ENCODE measurements around the gene NUAK1.

NUAK1 gene

DNA sequence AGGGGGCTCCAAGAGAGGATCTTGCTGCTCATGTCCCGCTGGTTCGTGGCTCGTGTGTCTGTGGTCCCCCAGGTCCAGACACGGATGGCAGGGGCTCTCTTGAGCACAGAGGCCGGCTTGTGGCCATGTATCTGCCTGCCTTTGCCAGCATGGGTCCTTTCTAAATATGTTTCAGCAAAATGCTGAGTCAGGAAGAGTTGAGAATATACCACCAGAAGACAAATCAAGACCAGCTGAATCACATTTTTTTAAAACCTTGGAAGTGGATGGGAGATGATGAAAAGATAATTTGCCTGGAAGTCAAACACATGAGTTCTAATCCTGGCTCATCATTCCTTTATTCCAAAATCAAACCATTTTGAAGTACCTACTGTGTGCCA, 58.0 kb downstream of the NUAK1 start:
- TF ChIP-seq, protein P1, sequence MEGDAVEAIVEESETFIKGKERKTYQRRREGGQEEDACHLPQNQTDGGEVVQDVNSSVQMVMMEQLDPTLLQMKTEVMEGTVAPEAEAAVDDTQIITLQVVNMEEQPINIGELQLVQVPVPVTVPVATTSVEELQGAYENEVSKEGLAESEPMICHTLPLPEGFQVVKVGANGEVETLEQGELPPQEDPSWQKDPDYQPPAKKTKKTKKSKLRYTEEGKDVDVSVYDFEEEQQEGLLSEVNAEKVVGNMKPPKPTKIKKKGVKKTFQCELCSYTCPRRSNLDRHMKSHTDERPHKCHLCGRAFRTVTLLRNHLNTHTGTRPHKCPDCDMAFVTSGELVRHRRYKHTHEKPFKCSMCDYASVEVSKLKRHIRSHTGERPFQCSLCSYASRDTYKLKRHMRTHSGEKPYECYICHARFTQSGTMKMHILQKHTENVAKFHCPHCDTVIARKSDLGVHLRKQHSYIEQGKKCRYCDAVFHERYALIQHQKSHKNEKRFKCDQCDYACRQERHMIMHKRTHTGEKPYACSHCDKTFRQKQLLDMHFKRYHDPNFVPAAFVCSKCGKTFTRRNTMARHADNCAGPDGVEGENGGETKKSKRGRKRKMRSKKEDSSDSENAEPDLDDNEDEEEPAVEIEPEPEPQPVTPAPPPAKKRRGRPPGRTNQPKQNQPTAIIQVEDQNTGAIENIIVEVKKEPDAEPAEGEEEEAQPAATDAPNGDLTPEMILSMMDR (IDR thresholded peaks at IDR 0.05; ENCODE audit: extremely low read depth, missing control alignments): no peak
- no peak for DNase-seq (ENCODE audit: low spot score)

DNA sequence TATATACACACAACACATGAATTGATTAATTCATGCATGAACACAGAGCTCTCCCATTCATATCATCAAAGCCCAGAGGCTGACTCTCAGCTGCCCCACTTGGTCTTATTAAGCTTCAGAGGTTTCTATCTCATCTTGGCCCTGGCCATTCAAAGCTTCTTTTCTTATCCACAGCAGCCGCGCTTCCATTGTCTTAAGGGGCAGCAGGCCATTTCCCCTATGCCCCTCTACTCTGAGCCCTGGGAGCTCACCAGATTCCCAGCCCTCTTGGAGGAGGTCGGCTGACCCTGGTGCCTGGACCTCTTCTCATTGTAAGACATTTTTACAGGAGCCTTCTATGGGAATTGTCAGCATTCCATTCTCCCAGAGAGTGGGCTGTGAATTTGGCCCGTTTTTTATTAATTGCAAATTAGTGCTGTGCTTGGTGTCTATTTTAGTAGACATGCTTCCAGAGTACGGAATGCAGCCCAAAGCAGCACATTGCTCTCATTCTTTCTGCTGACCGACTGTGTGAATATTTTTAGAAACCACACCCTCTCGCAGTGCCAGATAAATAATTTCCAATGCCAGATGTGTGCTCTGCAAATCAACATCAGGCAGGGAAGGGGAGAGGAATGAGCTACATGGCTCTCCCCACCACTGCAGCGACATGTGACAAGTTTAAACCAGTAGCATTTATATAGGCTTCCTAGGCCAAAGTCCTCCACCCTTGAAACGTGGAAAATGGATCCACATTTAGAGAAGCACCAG, 58.5 kb downstream of the NUAK1 start:
- DNase-seq (ENCODE audit: low spot score): no peak
- TF ChIP-seq, protein P1 (IDR thresholded peaks at IDR 0.05; ENCODE audit: extremely low read depth, missing control alignments): no peak

DNA sequence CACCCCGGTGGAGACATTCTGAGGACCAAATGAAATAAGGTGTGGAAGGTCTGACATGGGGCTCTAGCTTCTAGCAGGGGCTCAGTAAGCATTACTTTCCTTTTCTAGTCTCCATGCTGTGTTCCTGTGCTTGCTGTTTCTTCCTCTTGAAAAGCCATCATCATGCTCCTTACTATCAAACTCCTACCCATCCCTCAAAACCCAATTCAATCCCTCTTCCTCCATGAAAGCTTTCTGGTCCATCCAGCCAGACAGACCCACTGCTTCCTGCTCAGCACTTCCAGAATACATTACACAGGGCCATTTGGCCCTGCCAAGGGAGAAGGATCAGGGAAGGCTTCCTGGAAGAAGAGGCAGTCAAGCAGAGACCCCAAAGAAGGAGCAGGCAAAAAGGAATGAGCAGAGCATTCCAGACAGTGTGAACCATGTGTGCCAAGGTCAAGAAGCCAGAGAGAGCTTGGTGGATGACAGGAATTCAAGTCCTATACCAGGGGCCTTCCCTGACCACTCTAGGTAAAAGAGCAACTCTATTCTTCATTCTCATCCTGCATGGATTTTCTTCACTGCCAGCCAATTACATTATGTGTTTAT, 59.5 kb downstream of the NUAK1 start:
- TF ChIP-seq, protein P1 (IDR thresholded peaks at IDR 0.05; ENCODE audit: extremely low read depth, missing control alignments): no peak
- no peak for DNase-seq (ENCODE audit: low spot score)

DNA sequence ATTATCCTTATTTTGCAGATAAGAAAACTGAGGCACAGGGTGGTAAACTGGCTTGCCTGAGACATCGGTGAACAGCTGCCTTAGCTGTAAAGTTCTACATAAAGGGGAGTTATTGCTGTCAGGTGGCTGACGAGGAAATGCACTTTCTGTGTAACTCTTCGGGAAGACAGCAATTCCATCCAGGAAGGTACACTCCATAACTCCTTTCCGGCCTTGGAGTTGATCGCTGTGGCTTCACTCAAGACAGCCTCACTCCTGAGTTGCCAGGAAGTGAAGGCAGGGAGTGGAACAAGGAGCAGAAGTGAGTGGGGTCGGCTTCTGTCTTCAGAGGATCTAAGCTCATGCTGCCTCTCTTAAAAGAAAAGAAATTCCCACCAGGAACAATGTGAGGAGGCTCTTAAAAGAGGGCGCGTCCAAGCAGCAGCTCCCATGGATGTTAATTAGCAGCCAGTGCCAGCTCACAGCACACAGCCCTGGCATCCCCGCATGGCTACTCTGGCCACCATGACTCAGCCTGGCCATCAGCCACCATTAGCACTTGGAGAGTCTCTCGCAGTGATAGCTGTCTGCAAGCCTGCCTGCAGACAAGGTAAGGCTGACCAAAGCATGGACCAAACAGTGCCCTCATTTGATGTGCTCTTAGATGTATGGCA, 60.3 kb downstream of the NUAK1 start:
- DNase-seq (ENCODE audit: low spot score): no peak
- TF ChIP-seq, protein P1 (IDR thresholded peaks at IDR 0.05; ENCODE audit: extremely low read depth, missing control alignments): no peak

DNA sequence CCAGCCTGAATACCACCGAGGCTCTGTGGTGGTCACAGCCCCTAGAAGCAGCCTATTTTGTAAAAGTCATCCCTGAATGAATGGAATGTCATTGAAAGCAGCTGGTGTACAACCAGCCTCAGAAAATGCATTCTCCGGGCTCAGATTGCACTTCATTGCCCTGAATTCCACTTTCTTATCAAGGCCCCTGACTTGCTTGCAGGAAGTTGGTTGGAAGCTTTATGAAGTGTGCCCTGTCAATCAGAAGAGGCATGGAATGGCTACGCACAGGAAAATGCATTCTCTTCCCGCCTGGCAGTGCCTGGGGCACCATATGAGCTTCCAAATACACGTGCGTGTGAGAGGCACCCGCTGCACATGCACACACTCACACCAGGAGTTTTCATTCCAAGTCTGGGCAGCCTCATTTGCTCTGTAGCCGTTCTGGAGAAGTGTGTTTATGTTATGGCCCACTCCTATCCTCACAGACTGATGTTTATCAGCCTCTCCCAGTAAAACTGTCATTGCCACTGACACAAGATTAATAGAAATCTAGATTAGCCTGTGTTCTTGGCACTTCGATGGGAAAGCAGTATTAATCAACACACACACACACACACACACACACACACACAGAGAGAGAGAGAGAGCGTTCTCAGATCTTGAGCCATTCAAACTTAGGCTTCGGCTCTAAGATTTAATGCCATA, 63.9 kb downstream of the NUAK1 start:
- DNase-seq (ENCODE audit: low spot score): no peak
- TF ChIP-seq, protein P1 (IDR thresholded peaks at IDR 0.05; ENCODE audit: extremely low read depth, missing control alignments): no peak

DNA sequence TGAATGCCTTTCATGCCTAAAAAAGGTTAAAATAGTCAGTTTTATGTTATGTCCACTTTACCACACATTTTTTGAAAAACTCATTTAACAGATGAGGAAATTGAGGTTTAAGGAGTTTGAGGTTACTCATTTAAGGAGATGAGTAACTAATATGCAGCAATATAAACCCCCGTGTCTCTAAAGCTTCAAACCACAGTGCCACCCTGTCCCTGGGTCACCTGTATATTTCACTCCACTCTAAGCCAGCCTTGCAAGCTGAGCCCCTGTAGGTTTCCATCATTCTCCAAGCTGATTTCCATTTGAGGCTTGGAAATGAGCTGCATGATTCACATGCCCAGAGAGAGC, 64.4 kb downstream of the NUAK1 start:
- no peak for DNase-seq (ENCODE audit: low spot score)
- TF ChIP-seq, protein P1 (IDR thresholded peaks at IDR 0.05; ENCODE audit: extremely low read depth, missing control alignments): no peak

DNA sequence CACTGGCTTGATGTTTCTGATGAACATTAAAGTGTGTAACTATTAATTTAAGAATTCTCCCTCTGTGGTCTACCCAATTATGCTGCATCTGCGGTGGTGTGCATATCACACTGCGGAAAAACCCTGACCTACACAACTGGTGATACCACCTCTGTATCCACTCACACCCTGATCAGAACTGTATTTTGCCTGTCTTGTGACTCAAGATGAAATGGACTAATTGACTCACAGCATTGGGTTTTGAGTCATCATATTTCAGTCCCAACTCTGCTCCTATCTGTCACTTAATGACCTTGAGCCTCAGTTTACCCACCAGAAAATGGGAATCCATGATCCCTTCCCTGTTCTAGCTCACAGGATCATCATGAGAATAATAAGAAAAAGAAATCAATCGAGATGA, 65.6 kb downstream of the NUAK1 start:
- DNase-seq (ENCODE audit: low spot score): no peak
- TF ChIP-seq, protein P1 (IDR thresholded peaks at IDR 0.05; ENCODE audit: extremely low read depth, missing control alignments): no peak
